Suprapubic skin (tissue), 3 donors: ENCODE results near the gene THSD7B.

Experiments used
- CTCF ChIP-seq, 2 donors: fragments of 200-600 bp in 1 of 2; fragments of 450-650 bp in 1 of 2; sonication (generic) in 1 of 2; IDR thresholded peaks; one replicate each; pipeline ENCODE4 v1.5.1; 2016 to 2019; ENCODE audit warnings: antibody characterized with exemption in 2 of 2, mild to moderate bottlenecking in 1 of 2, moderate library complexity in 1 of 2
- POLR2A ChIP-seq, 2 donors: fragments of 450-650 bp; IDR thresholded peaks; one replicate each; pipeline ENCODE4 v1.6.1; 2017; ENCODE audit warnings: antibody characterized with exemption in 2 of 2, mild to moderate bottlenecking in 2 of 2, moderate library complexity in 2 of 2

- TF ChIP-seq CTCF (IDR thresholded peaks at IDR 0.05) (no peak), POLR2A (IDR thresholded peaks at IDR 0.05) (no peak)
These were observed 271.3 kb downstream of the THSD7B start for GRCh38 chr2:137036619-137037018.
